ENCODE measurements around the gene NBPF1.
"Not testable (repeated sequence)": the region's sequence is repeated elsewhere in the genome, so short reads cannot be mapped to it uniquely, and the experiment has no call there.

The NBPF1 gene

GRCh38 chr1:16630661-16631247 is 17.4 kb upstream of the NBPF1 start:
- H3K9me3 ChIP-seq (ENCODE audit: severe bottlenecking): no peaks in the 10 kb centered on the region
- no peak for DNase-seq
- no peak for TF ChIP-seq CTCF (IDR thresholded peaks at IDR 0.05; ENCODE audit: low read depth, low read length)
- H3K4me3 ChIP-seq (ENCODE audit: low read depth, low read length): no peak overlapping the region
- H3K27ac ChIP-seq: no peak overlapping the region
- H3K36me3 ChIP-seq: peaks cover 59% of the 10 kb centered on the region
- H3K27me3 ChIP-seq (ENCODE audit: insufficient read depth, low read depth, severe bottlenecking): no peaks in the 10 kb centered on the region

- not testable (repeated sequence) for H3K27me3 ChIP-seq (ENCODE audit: insufficient read depth, low read depth, severe bottlenecking); H3K9me3 ChIP-seq (ENCODE audit: severe bottlenecking); H3K4me3 ChIP-seq (ENCODE audit: low read depth, low read length); DNase-seq
- Histone ChIP-seq H3K36me3 (peaks cover 66% of the 10 kb centered on the region), H3K27ac (peak overlapping the region; percentile 3)
Measured at GRCh38 chr1:16629916-16630530, 16.7 kb upstream of the NBPF1 start.

DNA sequence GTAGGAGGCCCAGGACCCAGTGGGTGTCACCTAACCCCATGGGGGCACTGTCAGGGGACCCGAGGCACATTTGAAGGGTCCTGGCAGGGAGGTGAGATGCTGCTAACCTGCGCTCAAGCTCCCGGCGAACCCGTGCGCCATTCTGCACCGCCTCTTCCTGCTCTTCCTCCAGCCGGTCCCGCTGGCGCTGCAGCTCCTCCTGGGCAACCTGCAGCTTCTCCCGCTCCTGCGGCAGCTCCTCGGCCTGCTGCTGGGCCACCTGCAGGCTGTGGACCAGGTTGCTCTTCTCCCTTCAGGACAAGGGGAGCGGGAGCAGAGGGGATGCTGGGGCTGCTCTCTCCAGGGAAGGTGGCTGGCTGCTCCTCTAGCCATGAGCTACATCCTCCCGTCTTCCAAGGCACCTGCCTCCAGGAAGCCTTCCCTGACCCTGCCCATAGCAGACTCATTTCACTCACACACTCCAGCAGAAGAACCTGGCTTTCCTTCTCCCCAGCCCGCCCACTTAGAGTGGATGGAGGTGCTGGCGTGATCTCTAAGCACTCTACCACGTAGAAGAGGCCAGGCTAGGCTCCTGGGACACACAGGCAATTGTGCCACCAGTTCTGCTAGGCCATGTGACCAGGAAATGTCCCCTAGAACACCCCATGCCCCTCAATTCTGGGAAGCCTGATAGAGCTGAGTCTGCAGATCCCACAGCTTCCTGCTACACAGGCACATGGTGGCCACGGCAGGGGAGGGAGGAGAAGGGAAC is 15.2 kb upstream of the NBPF1 start:
- Histone ChIP-seq H3K27me3 (ENCODE audit: insufficient read depth, low read depth, severe bottlenecking) (no peaks in the 10 kb centered on the region), H3K36me3 (peaks cover 68% of the 10 kb centered on the region), H3K9me3 (ENCODE audit: severe bottlenecking) (no peaks in the 10 kb centered on the region), H3K27ac (no peak overlapping the region), H3K4me3 (ENCODE audit: low read depth, low read length) (no peak overlapping the region)
- DNase-seq: no peak
- no peak for TF ChIP-seq CTCF (IDR thresholded peaks at IDR 0.05; ENCODE audit: low read depth, low read length)

DNA sequence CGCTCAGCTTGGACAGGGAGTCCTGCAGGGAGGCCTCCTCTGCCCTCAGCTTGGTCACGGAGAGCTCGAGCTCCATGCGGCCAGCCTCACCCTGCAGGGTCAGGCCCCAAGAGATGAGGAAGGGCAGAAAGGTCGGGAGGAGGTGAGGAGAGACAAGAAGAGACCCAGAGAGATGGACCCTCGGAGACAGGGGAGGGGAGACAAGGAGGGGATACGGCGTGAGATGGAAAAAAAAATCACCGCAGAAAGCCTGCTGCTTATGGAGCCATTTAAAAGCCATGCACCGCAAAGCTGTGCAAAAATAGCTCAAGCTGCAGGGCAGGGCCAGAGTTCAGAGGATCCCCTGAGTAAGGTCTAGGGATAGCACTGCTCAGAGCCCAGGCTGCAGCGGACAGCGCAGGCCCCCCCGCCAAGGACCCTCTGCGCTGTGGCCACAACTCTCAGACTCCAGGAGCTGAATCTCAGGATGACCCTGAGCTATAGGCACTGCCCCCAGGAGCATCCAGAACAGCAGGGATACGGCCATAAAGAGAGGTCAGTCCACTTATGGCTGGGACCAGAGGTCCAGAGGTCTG is 13.1 kb upstream of the NBPF1 start:
- H3K27ac ChIP-seq; H3K9me3 ChIP-seq (ENCODE audit: severe bottlenecking); H3K4me3 ChIP-seq (ENCODE audit: low read depth, low read length); DNase-seq; H3K27me3 ChIP-seq (ENCODE audit: insufficient read depth, low read depth, severe bottlenecking): not testable (repeated sequence)
- H3K36me3 ChIP-seq: peaks cover 63% of the 10 kb centered on the region

DNA sequence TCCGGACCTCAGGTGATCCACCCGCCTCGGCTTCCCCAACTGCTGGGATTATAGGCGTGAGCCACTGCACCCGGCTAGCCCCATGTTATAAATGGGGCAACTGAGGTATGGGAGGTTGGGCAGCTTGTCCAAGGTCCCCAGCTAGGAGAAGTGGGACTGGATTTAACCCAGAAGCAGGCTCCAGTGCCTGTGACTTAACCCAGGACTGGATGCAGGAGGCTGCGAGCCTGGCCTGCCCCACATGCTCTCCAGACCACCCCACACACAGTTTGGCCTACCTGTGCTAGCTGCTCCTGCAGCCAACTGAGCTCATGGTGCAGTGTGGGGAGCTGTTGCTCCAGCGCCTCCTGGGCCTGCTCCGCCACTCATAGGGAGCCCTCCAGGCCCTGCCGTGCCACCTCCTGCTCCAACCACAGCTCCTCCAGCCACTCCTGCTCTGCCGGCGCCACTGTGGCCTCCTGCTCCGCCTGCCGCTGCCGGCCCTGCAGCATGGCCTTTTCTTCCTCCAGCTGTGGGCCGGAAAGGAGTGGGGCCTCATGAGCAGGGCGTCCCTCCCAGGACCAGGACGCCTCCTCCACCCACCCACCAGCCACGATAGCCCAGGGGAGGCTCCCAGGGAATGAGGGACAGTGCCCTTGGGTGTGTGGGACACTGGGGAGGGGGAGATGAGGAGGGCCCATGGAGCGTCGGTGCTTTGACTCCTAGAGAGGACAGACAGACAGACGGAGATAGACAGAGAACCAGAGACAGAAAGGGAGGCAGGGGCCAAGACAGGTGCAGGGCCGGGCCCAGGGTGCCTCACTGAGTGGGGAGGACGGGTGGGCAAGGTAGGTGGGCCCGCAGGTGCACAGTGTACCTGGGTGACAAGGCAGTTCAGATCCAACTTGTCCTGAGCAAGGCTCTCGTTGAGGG is 12.4 kb upstream of the NBPF1 start:
- H3K9me3 ChIP-seq (ENCODE audit: severe bottlenecking): no peaks in the 10 kb centered on the region
- no peaks in the 10 kb centered on the region for H3K27me3 ChIP-seq (ENCODE audit: insufficient read depth, low read depth, severe bottlenecking)
- TF ChIP-seq CTCF (IDR thresholded peaks at IDR 0.05; ENCODE audit: low read depth, low read length): no peak
- no peak for DNase-seq
- H3K27ac ChIP-seq: no peak overlapping the region
- no peak overlapping the region for H3K4me3 ChIP-seq (ENCODE audit: low read depth, low read length)
- H3K36me3 ChIP-seq: peaks cover 58% of the 10 kb centered on the region

DNA sequence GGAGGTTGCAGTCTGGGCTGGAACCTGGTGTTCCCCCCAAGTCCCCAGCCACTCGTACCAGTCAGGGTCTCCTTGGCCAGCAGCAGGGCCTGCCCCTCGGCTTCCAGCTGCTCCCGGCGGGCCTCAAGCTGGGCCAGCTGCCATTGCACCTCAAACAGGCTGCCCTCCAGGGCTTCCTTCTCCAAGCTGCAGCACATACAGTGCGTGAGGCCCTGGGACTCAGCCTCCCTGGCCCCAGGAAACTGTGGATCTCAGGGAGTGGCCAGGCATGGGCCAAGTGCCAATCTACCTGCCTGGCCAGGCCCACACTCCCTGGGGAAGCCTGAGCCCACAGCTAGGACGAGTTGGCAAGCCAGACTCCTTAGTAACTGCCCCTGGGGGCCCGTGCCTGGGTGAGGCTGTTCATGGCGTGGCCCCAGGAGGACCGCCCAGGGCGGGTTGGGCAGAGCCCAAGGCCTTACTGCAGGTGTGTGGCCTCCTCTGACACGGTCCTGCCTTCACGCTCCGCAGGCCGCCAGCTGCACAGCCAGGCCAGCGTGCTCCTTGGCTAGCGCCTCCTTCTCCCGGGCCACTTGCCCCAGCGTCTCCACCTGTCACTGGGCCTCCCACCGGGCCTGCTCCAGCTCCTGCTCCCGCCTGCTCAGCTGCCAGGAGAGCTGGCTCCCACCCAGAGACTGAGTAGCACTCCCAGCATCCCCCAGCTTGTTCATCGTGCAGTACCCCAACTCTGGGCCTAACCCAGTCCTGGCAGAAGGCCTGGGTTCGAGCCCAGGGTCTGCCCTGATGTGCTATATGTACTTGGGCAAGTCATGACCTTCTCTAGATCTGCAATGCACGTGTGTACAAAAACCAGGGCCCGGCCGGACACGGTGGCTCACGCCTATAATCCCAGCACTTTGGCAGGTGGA is 10.7 kb upstream of the NBPF1 start:
- peaks cover 47% of the 10 kb centered on the region for H3K36me3 ChIP-seq
- not testable (repeated sequence) for H3K27ac ChIP-seq; H3K27me3 ChIP-seq (ENCODE audit: insufficient read depth, low read depth, severe bottlenecking); DNase-seq; H3K4me3 ChIP-seq (ENCODE audit: low read depth, low read length); H3K9me3 ChIP-seq (ENCODE audit: severe bottlenecking)

GRCh38 chr1:16623337-16623736 is 10.0 kb upstream of the NBPF1 start:
- H3K27me3 ChIP-seq (ENCODE audit: insufficient read depth, low read depth, severe bottlenecking); H3K9me3 ChIP-seq (ENCODE audit: severe bottlenecking); H3K4me3 ChIP-seq (ENCODE audit: low read depth, low read length); H3K27ac ChIP-seq: not testable (repeated sequence)
- peaks cover 46% of the 10 kb centered on the region for H3K36me3 ChIP-seq
- peak; percentile 4 for DNase-seq

DNA sequence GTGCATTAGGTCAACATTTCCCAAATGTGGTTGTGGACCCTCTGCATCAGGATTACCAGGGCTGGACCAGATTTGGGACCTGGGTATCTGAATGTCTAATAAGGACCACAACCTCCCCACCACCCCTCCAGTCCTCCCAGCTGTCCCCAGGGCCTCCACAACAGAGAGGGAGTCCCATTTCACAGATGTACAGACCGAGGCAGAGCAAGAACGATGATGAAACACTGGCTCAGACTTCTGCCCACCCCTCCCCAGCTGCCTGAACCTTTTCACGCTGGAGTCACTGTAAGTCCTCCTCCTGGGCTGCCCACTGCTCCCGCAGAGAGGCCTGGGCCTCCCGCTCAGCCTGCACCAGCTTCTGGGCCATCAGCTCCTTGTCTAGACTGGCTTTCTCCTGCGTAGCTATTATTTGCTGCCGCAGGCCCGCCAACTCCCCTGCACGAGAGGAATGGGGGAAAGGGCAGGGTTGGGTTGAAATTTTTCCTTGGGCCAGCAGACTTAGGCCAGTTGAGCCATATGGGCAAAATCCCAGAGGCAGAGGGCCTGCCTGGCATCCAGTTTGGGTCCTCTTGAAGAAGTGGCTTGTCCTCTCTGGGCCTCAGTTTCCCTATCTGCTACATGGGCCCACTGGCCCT is 8.4 kb upstream of the NBPF1 start:
- not testable (repeated sequence) for DNase-seq; H3K27ac ChIP-seq; H3K9me3 ChIP-seq (ENCODE audit: severe bottlenecking); H3K27me3 ChIP-seq (ENCODE audit: insufficient read depth, low read depth, severe bottlenecking); H3K4me3 ChIP-seq (ENCODE audit: low read depth, low read length)
- H3K36me3 ChIP-seq: peaks cover 43% of the 10 kb centered on the region
